ENCODE results near the gene CFL1.

CFL1 gene

DNA sequence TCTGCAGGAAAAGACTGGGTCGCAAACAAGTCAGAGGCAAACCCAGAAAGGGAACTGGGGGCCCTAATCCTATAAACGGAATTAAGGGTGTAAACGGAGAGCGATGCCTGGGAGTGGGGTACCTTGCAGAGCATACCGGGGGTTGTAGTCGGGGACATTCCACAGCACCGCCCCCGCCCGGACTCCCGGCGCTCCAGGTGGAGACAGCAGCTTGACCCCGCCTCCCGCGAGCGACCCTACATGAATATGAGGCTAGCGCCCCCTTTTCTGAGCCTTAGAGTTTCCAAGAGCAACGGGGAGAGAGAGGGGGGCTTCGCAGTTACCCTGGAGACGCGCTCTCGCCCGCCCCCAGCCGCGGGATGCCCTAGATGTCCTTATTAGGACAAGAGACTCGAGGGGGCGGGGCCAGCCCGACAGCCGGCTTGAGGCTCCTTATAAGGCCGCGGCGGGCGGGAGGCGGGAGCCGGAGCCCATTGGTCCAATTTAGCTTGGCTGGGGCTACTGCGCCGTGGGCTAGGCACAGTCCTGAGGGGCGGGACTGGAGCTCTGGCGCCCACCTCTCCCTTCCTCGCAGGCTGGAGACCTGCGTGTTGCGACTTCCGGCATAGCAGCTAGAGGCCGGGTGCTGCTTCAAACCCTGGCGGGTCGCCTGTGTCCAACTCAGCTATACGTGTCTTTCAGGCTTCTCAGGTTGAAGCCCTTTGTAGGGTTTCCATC is 1.3 kb upstream of the CFL1 start:
- H3K4me3 ChIP-seq (ENCODE audit: low read depth, low read length): peak overlapping the region; percentile 69
- TF ChIP-seq CTCF (IDR thresholded peaks at IDR 0.05; ENCODE audit: insufficient read depth, low read depth, low read length, missing control alignments): no peak

GRCh38 chr11:65858681-65859087 is 704 bp upstream of the CFL1 start:
- TF ChIP-seq CTCF (IDR thresholded peaks at IDR 0.05; ENCODE audit: insufficient read depth, low read depth, low read length, missing control alignments): no peak
- DNase-seq (ENCODE audit: low read depth): no peak
- H3K4me3 ChIP-seq (ENCODE audit: low read depth, low read length): peak overlapping the region; percentile 69

More for the DNA sequence above, 1.3 kb upstream of the CFL1 start:
- DNase-seq (ENCODE audit: low read depth): peak; percentile 100

DNA sequence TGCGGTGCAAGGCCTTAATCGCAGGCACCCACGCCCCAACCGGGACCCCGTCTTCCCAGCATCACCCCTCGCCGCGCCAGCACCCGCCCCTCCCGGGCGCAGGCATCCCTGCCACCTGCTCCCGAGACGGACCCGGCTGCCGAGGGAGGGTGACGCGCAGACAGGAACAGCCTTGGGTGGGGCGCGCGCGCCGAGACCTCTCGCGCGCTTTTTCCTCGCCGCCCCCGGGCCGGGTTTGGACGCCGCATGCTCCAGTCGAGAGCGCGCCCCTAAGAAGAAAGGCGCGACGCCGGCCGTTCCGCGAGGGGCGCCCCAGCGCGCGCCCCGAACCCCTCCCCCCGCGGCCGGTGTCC is 504 bp downstream of the CFL1 start:
- H3K4me3 ChIP-seq (ENCODE audit: low read depth, low read length): peak overlapping the region; percentile 79
- no peak for TF ChIP-seq CTCF (IDR thresholded peaks at IDR 0.05; ENCODE audit: insufficient read depth, low read depth, low read length, missing control alignments)
- DNase-seq (ENCODE audit: low read depth): no peak

DNA sequence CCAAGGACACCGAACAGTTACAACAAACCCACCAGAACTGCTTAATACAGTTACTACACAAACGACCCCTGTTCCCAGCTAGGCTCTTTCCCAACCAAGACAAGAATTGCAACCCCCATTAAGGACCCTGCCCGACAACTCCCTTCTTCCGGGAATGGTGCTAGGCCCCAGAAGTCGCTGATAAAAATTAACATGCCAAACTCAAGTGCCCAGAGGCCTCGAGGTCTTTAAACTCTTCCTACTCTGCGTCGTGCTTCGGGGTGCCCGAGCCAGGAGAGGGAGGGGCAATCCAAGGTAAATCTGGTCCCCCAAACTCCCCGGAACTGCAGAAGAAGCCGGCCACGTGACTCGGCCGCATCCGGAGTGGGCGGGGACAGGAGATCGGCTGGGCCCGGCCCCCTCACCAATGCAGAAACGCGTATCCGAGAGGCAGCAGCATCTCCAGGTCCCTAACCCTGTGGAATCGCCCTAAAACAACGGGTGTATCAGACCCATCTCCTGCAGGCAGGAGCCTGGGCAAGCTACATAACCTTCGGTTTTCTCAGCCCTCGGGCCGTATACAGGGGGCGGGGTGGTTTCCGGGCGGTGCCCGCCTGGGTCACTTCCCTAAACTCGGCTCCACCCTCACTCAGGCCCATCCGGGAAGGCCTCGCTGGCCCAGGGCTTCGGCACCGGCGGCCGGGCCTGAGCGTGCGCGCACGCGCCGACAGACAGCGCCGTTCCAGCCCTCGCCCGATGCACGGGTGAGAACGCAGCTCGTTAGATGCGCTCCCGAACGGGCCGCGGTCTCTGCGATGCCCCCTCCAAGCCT is 1.1 kb downstream of the CFL1 start:
- H3K4me3 ChIP-seq (ENCODE audit: low read depth, low read length): peak overlapping the region; percentile 79
- peak; percentile 85 for DNase-seq (ENCODE audit: low read depth)
- no peak for TF ChIP-seq CTCF (IDR thresholded peaks at IDR 0.05; ENCODE audit: insufficient read depth, low read depth, low read length, missing control alignments)

DNA sequence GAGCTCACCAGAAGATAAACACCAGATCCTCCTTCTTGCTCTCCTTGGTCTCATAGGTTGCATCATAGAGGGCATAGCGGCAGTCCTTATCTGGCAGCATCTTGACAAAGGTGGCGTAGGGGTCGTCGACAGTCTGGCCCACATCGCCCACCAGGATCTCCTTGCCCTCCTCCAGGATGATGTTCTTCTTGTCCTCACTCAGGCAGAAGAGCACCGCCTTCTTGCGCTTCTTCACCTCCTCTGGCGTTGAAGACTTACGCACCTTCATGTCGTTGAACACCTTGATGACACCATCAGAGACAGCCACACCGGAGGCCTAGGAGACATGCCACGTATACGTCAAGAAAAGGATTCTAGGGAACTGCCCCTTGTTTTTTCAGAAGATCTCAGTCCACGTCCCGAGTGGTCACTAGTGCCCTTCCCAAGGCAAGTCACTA is 2.0 kb downstream of the CFL1 start:
- peak; percentile 4 for DNase-seq (ENCODE audit: low read depth)
- H3K4me3 ChIP-seq (ENCODE audit: low read depth, low read length): peak overlapping the region; percentile 79
- no peak for TF ChIP-seq CTCF (IDR thresholded peaks at IDR 0.05; ENCODE audit: insufficient read depth, low read depth, low read length, missing control alignments)

DNA sequence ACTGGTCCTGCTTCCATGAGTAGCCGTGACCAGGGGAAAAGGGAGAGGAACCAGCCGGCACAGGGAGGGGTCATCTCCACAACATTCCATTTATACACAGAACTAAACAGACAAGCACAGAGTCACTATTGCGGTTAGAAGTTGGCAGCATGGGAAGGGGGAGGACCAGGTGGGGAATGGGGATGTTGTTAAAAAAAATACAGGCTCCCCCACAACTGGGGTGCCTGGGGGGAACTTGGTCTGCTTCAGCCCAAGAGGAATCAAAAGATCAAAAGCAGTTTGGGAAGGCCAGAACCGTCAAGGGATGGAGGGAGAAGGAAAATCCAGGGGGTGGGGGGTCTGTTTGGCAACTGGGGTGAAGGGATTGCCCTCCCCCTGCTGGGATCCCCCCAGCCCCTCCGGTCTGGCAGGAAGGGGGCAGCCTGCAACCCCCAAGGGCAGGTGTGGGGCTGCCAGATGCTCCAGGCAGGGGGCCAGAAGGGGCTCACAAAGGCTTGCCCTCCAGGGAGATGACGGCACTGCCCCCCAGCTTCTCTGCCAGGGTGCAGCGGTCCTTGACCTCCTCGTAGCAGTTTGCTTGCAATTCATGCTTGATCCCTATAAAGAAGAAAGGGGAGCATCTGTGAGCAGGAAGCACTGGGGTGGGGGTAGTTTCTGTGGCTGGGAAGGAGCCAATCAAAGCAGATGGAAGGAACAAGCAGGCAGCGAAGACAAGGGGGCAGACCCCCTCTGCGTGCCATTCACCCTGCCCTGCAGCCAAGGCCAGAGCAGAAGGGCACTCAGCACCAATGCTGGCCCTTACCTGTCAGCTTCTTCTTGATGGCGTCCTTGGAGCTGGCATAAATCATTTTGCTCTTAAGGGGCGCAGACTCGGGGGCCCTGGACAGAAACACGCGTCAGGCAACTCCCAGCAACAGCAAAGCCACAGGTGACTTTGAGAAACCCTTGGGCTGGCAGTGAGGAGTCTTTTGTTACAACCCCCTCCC is 2.8 kb downstream of the CFL1 start:
- H3K4me3 ChIP-seq (ENCODE audit: low read depth, low read length): no peak overlapping the region
- TF ChIP-seq CTCF (IDR thresholded peaks at IDR 0.05; ENCODE audit: insufficient read depth, low read depth, low read length, missing control alignments): no peak

More for the DNA sequence above, 2.8 kb downstream of the CFL1 start:
- DNase-seq (ENCODE audit: low read depth): peak; percentile 1
